Measurements from ENCODE around the gene ZNF526. TPM values are rescaled to one million over a fixed set of nuclear protein-coding genes. Genes with fewer than 3 reads are reported as not detected.

ZNF526 gene
- total and polyA plus RNA-seq, 9 of the 15 experiments (the other 6 are each of a cell fraction or from before 2014, with no cell fraction given): 1.3 to 17.9 (median 6.2) TPM

DNA sequence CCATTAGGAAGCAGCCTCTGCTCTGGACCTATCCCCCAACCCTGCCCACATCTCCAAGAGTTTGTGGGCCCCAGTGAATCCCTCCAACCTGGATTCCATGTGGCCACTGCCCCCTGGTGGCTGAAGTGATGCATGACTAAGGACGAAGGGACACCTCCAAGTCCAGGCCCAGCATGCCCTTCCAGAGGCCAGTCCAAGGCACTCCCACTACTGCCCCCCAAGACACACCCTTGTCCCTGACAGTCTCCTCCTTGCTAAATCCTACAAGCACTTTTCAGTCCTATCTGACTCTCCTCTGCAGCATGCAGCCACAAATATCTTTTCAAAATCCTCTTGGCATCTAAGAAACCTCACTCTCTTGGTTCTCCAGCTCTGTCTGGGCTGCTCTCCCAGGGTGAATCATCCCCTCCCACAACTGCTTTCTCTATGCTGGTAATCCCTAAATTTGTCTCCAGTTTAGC lies 35.7 kb upstream of the ZNF526 start:
- intact Hi-C loops (cut with micrococcal nuclease): loop anchor here (1.0 to 5.0 kb wide), 3 partner anchors 43 to 76 kb away; partner anchors contain the start of gene POU2F2
- H3K79me2 ChIP-seq (ENCODE audit: control insufficient read depth, insufficient read depth, low read length): no peaks in the 10 kb centered on the region
- TF ChIP-seq ZNF766 (CRISPR knock-in tag; conservative IDR thresholded peaks at IDR 0.05) (peak; percentile 73; the same call in 1 of the 2 replicates), EHMT2 (IDR thresholded peaks at IDR 0.05) (peak; percentile 49; the same call in 1 of the 2 replicates), JUND (IDR thresholded peaks at IDR 0.05; ENCODE audit: borderline replicate concordance, low read depth, low read length) (0 out of 2 replicates have a peak, but pooled peaks have one; percentile 31), JUND (tag; IDR thresholded peaks at IDR 0.05; ENCODE audit: borderline replicate concordance, low read depth, low read length) (peak; percentile 33; the same call in 1 of the 3 replicates), SMC3 (conservative IDR thresholded peaks at IDR 0.05; ENCODE audit: insufficient read depth, low read depth, low read length) (peak; percentile 85), TEAD1 (CRISPR knock-in tag; IDR thresholded peaks at IDR 0.05) (0 out of 4 replicates have a peak, but pooled peaks of 1 of the 2 experiments have one; percentile 42), RAD21 (CRISPR knock-in tag; conservative IDR thresholded peaks at IDR 0.05 in 1 of 2, IDR thresholded peaks at IDR 0.05 in 1 of 2) (peak; percentile 58 to 80), MYC (IDR thresholded peaks at IDR 0.05; ENCODE audit: low read depth, low read length) (peak; percentile 14; the same call in 1 of the 2 replicates), MYC (CRISPR knock-in tag; IDR thresholded peaks at IDR 0.05; ENCODE audit: borderline replicate concordance, low read depth) (no peak), MAZ (CRISPR knock-in tag; conservative IDR thresholded peaks at IDR 0.05 in 1 of 2, IDR thresholded peaks at IDR 0.05 in 1 of 2) (0 out of 4 replicates have a peak, but pooled peaks of 1 of the 2 experiments have one; percentile 35), FOXK1 (CRISPR knock-in tag; IDR thresholded peaks at IDR 0.05; ENCODE audit: borderline replicate concordance) (0 out of 2 replicates have a peak, but pooled peaks have one; percentile 56), BRCA1 (IDR thresholded peaks at IDR 0.05) (no peak), BRCA1 (CRISPR knock-in tag; IDR thresholded peaks at IDR 0.05) (no peak), XRCC5 (IDR thresholded peaks at IDR 0.05; ENCODE audit: low read depth, low read length) (peak; percentile 83; the same call in 1 of the 2 replicates), ZNF778 (CRISPR knock-in tag; IDR thresholded peaks at IDR 0.05) (no peak), ZC3H8 (IDR thresholded peaks at IDR 0.05) (no peak), POLR2B (IDR thresholded peaks at IDR 0.05; ENCODE audit: low read depth, partially characterized antibody) (no peak)
- TF ChIP-seq, protein P1, sequence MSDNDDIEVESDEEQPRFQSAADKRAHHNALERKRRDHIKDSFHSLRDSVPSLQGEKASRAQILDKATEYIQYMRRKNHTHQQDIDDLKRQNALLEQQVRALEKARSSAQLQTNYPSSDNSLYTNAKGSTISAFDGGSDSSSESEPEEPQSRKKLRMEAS (CRISPR knock-in tag; IDR thresholded peaks at IDR 0.05): peak; percentile 64
- TF ChIP-seq, protein P2, sequence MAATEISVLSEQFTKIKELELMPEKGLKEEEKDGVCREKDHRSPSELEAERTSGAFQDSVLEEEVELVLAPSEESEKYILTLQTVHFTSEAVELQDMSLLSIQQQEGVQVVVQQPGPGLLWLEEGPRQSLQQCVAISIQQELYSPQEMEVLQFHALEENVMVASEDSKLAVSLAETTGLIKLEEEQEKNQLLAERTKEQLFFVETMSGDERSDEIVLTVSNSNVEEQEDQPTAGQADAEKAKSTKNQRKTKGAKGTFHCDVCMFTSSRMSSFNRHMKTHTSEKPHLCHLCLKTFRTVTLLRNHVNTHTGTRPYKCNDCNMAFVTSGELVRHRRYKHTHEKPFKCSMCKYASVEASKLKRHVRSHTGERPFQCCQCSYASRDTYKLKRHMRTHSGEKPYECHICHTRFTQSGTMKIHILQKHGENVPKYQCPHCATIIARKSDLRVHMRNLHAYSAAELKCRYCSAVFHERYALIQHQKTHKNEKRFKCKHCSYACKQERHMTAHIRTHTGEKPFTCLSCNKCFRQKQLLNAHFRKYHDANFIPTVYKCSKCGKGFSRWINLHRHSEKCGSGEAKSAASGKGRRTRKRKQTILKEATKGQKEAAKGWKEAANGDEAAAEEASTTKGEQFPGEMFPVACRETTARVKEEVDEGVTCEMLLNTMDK (IDR thresholded peaks at IDR 0.05; ENCODE audit: borderline replicate concordance, insufficient read depth, low read depth, low read length, poor library complexity, severe bottlenecking): peak; percentile 34

More for the DNA sequence above, 35.7 kb upstream of the ZNF526 start:
- no peaks in the 10 kb centered on the region for H3K36me3 ChIP-seq (ENCODE audit: control insufficient read depth, insufficient read depth, low read length)
- H3K27me3 ChIP-seq (ENCODE audit: control insufficient read depth in 2 of 2, insufficient read depth in 2 of 2, low read length in 2 of 2): peaks cover 14 to 19% of the 10 kb centered on the region in 2 experiments
- ChIA-PET CTCF (ENCODE audit: low intra/inter-chr PET ratio) (interaction anchor here (0.9 to 1.3 kb wide), 3 partner anchors 51 to 76 kb away, joined by 3 to 6 read pairs (median 4); no protein-coding TSS in a partner anchor), POLR2A (interaction anchor here (0.6 to 0.9 kb wide), 3 partner anchors 23 to 93 kb away, joined by 3 read pairs; no protein-coding TSS in a partner anchor)
- WGBS (ENCODE audit: insufficient coverage, low coverage, missing lambda C conversion rate): 0% methylated on average over 1 of the region's 1 CpG
- H4K20me1 ChIP-seq (replicated peaks; ENCODE audit: control insufficient read depth, insufficient read depth, low read length): 0 out of 2 replicates have a peak, but pooled peaks cover 10% of the 10 kb centered on the region
- in situ Hi-C loops (cut with MboI): no loop called here
- H3K4me2 ChIP-seq (ENCODE audit: insufficient read depth, low read length): no peak overlapping the region
- DNase-seq (ENCODE audit: extremely low read depth in 1 of 4, low spot score in 3 of 4) (peak; percentile 81 to 86 (median 86)), FAIRE-seq (peak; percentile 97), ATAC-seq (peak; percentile 98)
- no peak overlapping the region for H2AFZ ChIP-seq (ENCODE audit: low read depth, low read length)
- BruUV-seq (replicated peaks): no TSS peak
- H3K9me1 ChIP-seq (ENCODE audit: control insufficient read depth, insufficient read depth, low read length): no peaks in the 10 kb centered on the region
- no peak overlapping the region for H3K27ac ChIP-seq (ENCODE audit: extremely low read depth, low read depth, low read length)
- H3K4me1 ChIP-seq (replicated peaks in 1 of 2; ENCODE audit: control insufficient read depth in 2 of 2, insufficient read depth in 2 of 2, low read length in 2 of 2): peaks cover 0 to 6% of the 10 kb centered on the region in 2 experiments; a peak in 2 of 5 replicates
- H3K4me3 ChIP-seq: no peak overlapping the region
- H3K9me3 ChIP-seq (replicated peaks; ENCODE audit: control insufficient read depth, insufficient read depth, low read depth, low read length): no peaks in the 10 kb centered on the region
- H3K9ac ChIP-seq (ENCODE audit: insufficient read depth in 1 of 2, low read depth in 2 of 2, low read length in 2 of 2): no peak overlapping the region

Measured in K562 (cell line).